ENCODE data around the gene NRARP.

NRARP gene

GRCh38 chr9:137278061-137278701 lies 23.9 kb downstream of the NRARP start:
- H3K4me3 ChIP-seq (ENCODE audit: low read length), result peak overlapping the region; percentile 51
- no peaks in the 10 kb centered on the region for H3K79me2 ChIP-seq (ENCODE audit: control insufficient read depth, insufficient read depth, low read length)
- H2AK5ac ChIP-seq (ENCODE audit: low read length), result no peak overlapping the region
- peak overlapping the region; percentile 86 for H3K18ac ChIP-seq (ENCODE audit: low read length)
- H2BK5ac ChIP-seq (ENCODE audit: low read length), result peak overlapping the region; percentile 4
- H3K79me1 ChIP-seq (ENCODE audit: low read length), result peaks cover 2% of the 10 kb centered on the region
- peaks cover 7% of the 10 kb centered on the region for H3K4me1 ChIP-seq (ENCODE audit: control insufficient read depth, low read depth, low read length)
- peak overlapping the region; percentile 74 for H3K4me2 ChIP-seq (ENCODE audit: low read length)
- H3K4ac ChIP-seq (ENCODE audit: low read depth, low read length), result peak overlapping the region; percentile 92
- H4K8ac ChIP-seq (ENCODE audit: low read depth, low read length), result peak overlapping the region; percentile 82
- peak overlapping the region; percentile 93 for H3K56ac ChIP-seq (ENCODE audit: low read length)
- no CpG with 5 or more reads among the region's 54 CpGs for WGBS (ENCODE audit: extremely low coverage, insufficient coverage, low lambda C conversion rate)
- peak overlapping the region; percentile 81 for H3K27ac ChIP-seq (ENCODE audit: low read depth, low read length)
- H3K23ac ChIP-seq (ENCODE audit: low read length), result peak overlapping the region; percentile 66
- peak overlapping the region; percentile 65 for H2BK120ac ChIP-seq (ENCODE audit: low read depth, low read length)
- peak overlapping the region; percentile 20 for H2BK15ac ChIP-seq (replicated peaks; ENCODE audit: low read depth)
- DNase-seq, result no peak
- no peaks in the 10 kb centered on the region for H3K27me3 ChIP-seq (ENCODE audit: insufficient read depth, low read length, poor library complexity)
- no peaks in the 10 kb centered on the region for H3K36me3 ChIP-seq (ENCODE audit: control insufficient read depth, insufficient read depth, low read length)
- no peak overlapping the region for H4K5ac ChIP-seq (ENCODE audit: low read length)
- H3K9ac ChIP-seq (ENCODE audit: low read length), result peak overlapping the region; percentile 88

GRCh38 chr9:137277329-137278041 lies 24.6 kb downstream of the NRARP start, which contains the start of gene TOR4A:
TSS of gene TOR4A (plus strand) at chr9:137277726. CDS start at chr9:137278690, 964 bp downstream.
- WGBS (ENCODE audit: extremely low coverage, insufficient coverage, low lambda C conversion rate), result no CpG with 5 or more reads among the region's 25 CpGs
- H3K79me1 ChIP-seq (ENCODE audit: low read length), result peaks cover 3% of the 10 kb centered on the region
- peaks cover 7% of the 10 kb centered on the region for H3K4me1 ChIP-seq (ENCODE audit: control insufficient read depth, low read depth, low read length)
- H3K27me3 ChIP-seq (ENCODE audit: insufficient read depth, low read length, poor library complexity), result no peaks in the 10 kb centered on the region
- no peak within 1 kb of the TSS for H2AK5ac ChIP-seq (ENCODE audit: low read length)
- peak within 1 kb of the TSS; percentile 93 for H3K56ac ChIP-seq (ENCODE audit: low read length)
- peak within 1 kb of the TSS; percentile 65 for H2BK120ac ChIP-seq (ENCODE audit: low read depth, low read length)
- no peaks in the 10 kb centered on the region for H3K79me2 ChIP-seq (ENCODE audit: control insufficient read depth, insufficient read depth, low read length)
- H3K4me2 ChIP-seq (ENCODE audit: low read length), result peak within 1 kb of the TSS; percentile 74
- H4K8ac ChIP-seq (ENCODE audit: low read depth, low read length), result peak within 1 kb of the TSS; percentile 82
- H2BK5ac ChIP-seq (ENCODE audit: low read length), result peak within 1 kb of the TSS; percentile 58
- peak within 1 kb of the TSS; percentile 92 for H3K4ac ChIP-seq (ENCODE audit: low read depth, low read length)
- H4K5ac ChIP-seq (ENCODE audit: low read length), result no peak within 1 kb of the TSS
- peak within 1 kb of the TSS; percentile 51 for H3K4me3 ChIP-seq (ENCODE audit: low read length)
- peak within 1 kb of the TSS; percentile 86 for H3K18ac ChIP-seq (ENCODE audit: low read length)
- H2BK15ac ChIP-seq (replicated peaks; ENCODE audit: low read depth), result peak within 1 kb of the TSS; percentile 20
- H3K9ac ChIP-seq (ENCODE audit: low read length), result peak within 1 kb of the TSS; percentile 88
- peak within 1 kb of the TSS; percentile 81 for H3K27ac ChIP-seq (ENCODE audit: low read depth, low read length)
- DNase-seq, result peak; percentile 94
- H3K36me3 ChIP-seq (ENCODE audit: control insufficient read depth, insufficient read depth, low read length), result no peaks in the 10 kb centered on the region
- peak within 1 kb of the TSS; percentile 66 for H3K23ac ChIP-seq (ENCODE audit: low read length)

- WGBS (ENCODE audit: extremely low coverage, insufficient coverage, low lambda C conversion rate), result no CpG with 5 or more reads among the region's 30 CpGs
- DNase-seq, result peak; percentile 84
- no peak overlapping the region for H3K4me3 ChIP-seq (ENCODE audit: low read length)
Measured at GRCh38 chr9:137276473-137277328, 25.4 kb downstream of the NRARP start.

GRCh38 chr9:137275588-137276472 lies 26.2 kb downstream of the NRARP start:
- peak overlapping the region; percentile 2 for H3K18ac ChIP-seq (ENCODE audit: low read length)
- no peak overlapping the region for H3K4me2 ChIP-seq (ENCODE audit: low read length)
- H2BK120ac ChIP-seq (ENCODE audit: low read depth, low read length), result no peak overlapping the region

More at GRCh38 chr9:137276473-137277328, 25.4 kb downstream of the NRARP start:
- Histone ChIP-seq H3K56ac (ENCODE audit: low read length) (peak overlapping the region; percentile 93), H3K27me3 (ENCODE audit: insufficient read depth, low read length, poor library complexity) (no peaks in the 10 kb centered on the region), H3K36me3 (ENCODE audit: control insufficient read depth, insufficient read depth, low read length) (no peaks in the 10 kb centered on the region), H3K4me1 (ENCODE audit: control insufficient read depth, low read depth, low read length) (peaks cover 7% of the 10 kb centered on the region), H2BK15ac (replicated peaks; ENCODE audit: low read depth) (no peak overlapping the region), H3K27ac (ENCODE audit: low read depth, low read length) (peak overlapping the region; percentile 81), H3K18ac (ENCODE audit: low read length) (peak overlapping the region; percentile 65), H3K79me1 (ENCODE audit: low read length) (peaks cover 3% of the 10 kb centered on the region), H4K5ac (ENCODE audit: low read length) (no peak overlapping the region), H4K8ac (ENCODE audit: low read depth, low read length) (no peak overlapping the region), H3K9ac (ENCODE audit: low read length) (peak overlapping the region; percentile 88), H3K23ac (ENCODE audit: low read length) (peak overlapping the region; percentile 39), H2BK120ac (ENCODE audit: low read depth, low read length) (no peak overlapping the region), H3K79me2 (ENCODE audit: control insufficient read depth, insufficient read depth, low read length) (no peaks in the 10 kb centered on the region), H3K4ac (ENCODE audit: low read depth, low read length) (peak overlapping the region; percentile 56), H3K4me2 (ENCODE audit: low read length) (peak overlapping the region; percentile 5), H2BK5ac (ENCODE audit: low read length) (peak overlapping the region; percentile 58), H2AK5ac (ENCODE audit: low read length) (no peak overlapping the region)

GRCh38 chr9:137275203-137275587 lies 26.9 kb downstream of the NRARP start:
- Histone ChIP-seq H3K18ac (ENCODE audit: low read length) (no peak overlapping the region), H3K4me3 (ENCODE audit: low read length) (no peak overlapping the region), H2AK5ac (ENCODE audit: low read length) (no peak overlapping the region), H3K56ac (ENCODE audit: low read length) (no peak overlapping the region), H3K23ac (ENCODE audit: low read length) (no peak overlapping the region), H3K27ac (ENCODE audit: low read depth, low read length) (no peak overlapping the region), H3K79me1 (ENCODE audit: low read length) (peaks cover 3% of the 10 kb centered on the region), H4K5ac (ENCODE audit: low read length) (no peak overlapping the region), H2BK5ac (ENCODE audit: low read length) (no peak overlapping the region), H2BK15ac (replicated peaks; ENCODE audit: low read depth) (no peak overlapping the region), H3K36me3 (ENCODE audit: control insufficient read depth, insufficient read depth, low read length) (no peaks in the 10 kb centered on the region), H3K27me3 (ENCODE audit: insufficient read depth, low read length, poor library complexity) (no peaks in the 10 kb centered on the region), H3K4me1 (ENCODE audit: control insufficient read depth, low read depth, low read length) (peaks cover 7% of the 10 kb centered on the region), H3K79me2 (ENCODE audit: control insufficient read depth, insufficient read depth, low read length) (no peaks in the 10 kb centered on the region), H3K9ac (ENCODE audit: low read length) (no peak overlapping the region), H4K8ac (ENCODE audit: low read depth, low read length) (no peak overlapping the region), H3K4me2 (ENCODE audit: low read length) (no peak overlapping the region), H3K4ac (ENCODE audit: low read depth, low read length) (no peak overlapping the region), H2BK120ac (ENCODE audit: low read depth, low read length) (no peak overlapping the region)
- no CpG with 5 or more reads among the region's 10 CpGs for WGBS (ENCODE audit: extremely low coverage, insufficient coverage, low lambda C conversion rate)
- DNase-seq, result no peak

More at GRCh38 chr9:137275588-137276472, 26.2 kb downstream of the NRARP start:
- no peak overlapping the region for H3K23ac ChIP-seq (ENCODE audit: low read length)
- no peak overlapping the region for H4K5ac ChIP-seq (ENCODE audit: low read length)
- peak overlapping the region; percentile 81 for H3K27ac ChIP-seq (ENCODE audit: low read depth, low read length)
- H3K9ac ChIP-seq (ENCODE audit: low read length), result peak overlapping the region; percentile 88
- H3K4me3 ChIP-seq (ENCODE audit: low read length), result no peak overlapping the region
- H3K79me1 ChIP-seq (ENCODE audit: low read length), result peaks cover 3% of the 10 kb centered on the region
- H4K8ac ChIP-seq (ENCODE audit: low read depth, low read length), result no peak overlapping the region
- peak overlapping the region; percentile 93 for H3K56ac ChIP-seq (ENCODE audit: low read length)
- WGBS (ENCODE audit: extremely low coverage, insufficient coverage, low lambda C conversion rate), result no CpG with 5 or more reads among the region's 24 CpGs
- peaks cover 7% of the 10 kb centered on the region for H3K4me1 ChIP-seq (ENCODE audit: control insufficient read depth, low read depth, low read length)
- no peak for DNase-seq
- no peak overlapping the region for H2BK5ac ChIP-seq (ENCODE audit: low read length)
- no peaks in the 10 kb centered on the region for H3K36me3 ChIP-seq (ENCODE audit: control insufficient read depth, insufficient read depth, low read length)
- H3K27me3 ChIP-seq (ENCODE audit: insufficient read depth, low read length, poor library complexity), result no peaks in the 10 kb centered on the region
- no peak overlapping the region for H3K4ac ChIP-seq (ENCODE audit: low read depth, low read length)
- H2BK15ac ChIP-seq (replicated peaks; ENCODE audit: low read depth), result no peak overlapping the region
- no peak overlapping the region for H2AK5ac ChIP-seq (ENCODE audit: low read length)
- H3K79me2 ChIP-seq (ENCODE audit: control insufficient read depth, insufficient read depth, low read length), result no peaks in the 10 kb centered on the region

Data from mesendoderm (in vitro differentiated cells).